ENCODE measurements around the gene SORCS1. TPM values are rescaled to one million over a fixed set of nuclear protein-coding genes. Genes with fewer than 3 reads are reported as not detected.

SORCS1 gene
- total RNA-seq, 6 experiments from 2014 or later = 0.04 to 0.16 (median 0.09) TPM; not detected in 2

GRCh38 chr10:106707657-106708056, 456.8 kb downstream of the SORCS1 start:
- WGBS (ENCODE audit: insufficient coverage, low coverage, low lambda C conversion rate, missing lambda C conversion rate) = 21% methylated on average over 2 of the region's 3 CpGs
- no peak for ATAC-seq

GRCh38 chr10:106706127-106706526, 458.4 kb downstream of the SORCS1 start:
- no peak for ATAC-seq
- intact Hi-C loops (cut with DNase I) = no loop called here

More at GRCh38 chr10:106707657-106708056, 456.8 kb downstream of the SORCS1 start:
- Histone ChIP-seq H3K36me3 (no peaks in the 10 kb centered on the region), H3K4me3 (no peak overlapping the region), H3K27me3 (no peaks in the 10 kb centered on the region), H3K4me1 (no peaks in the 10 kb centered on the region), H3K9me3 (no peaks in the 10 kb centered on the region), H3K27ac (no peak overlapping the region)
- no peak for DNase-seq
- no peak for TF ChIP-seq POLR2A (IDR thresholded peaks at IDR 0.05)
- TF ChIP-seq CTCF (IDR thresholded peaks at IDR 0.05) = no peak
- intact Hi-C loops (cut with DNase I) = no loop called here

GRCh38 chr10:106705681-106706100, 458.8 kb downstream of the SORCS1 start:
- Histone ChIP-seq H3K27me3 (no peaks in the 10 kb centered on the region), H3K9me3 (no peaks in the 10 kb centered on the region), H3K36me3 (no peaks in the 10 kb centered on the region), H3K4me3 (no peak overlapping the region), H3K4me1 (no peaks in the 10 kb centered on the region), H3K27ac (no peak overlapping the region)
- peak in 1 of 3 donors; percentile 59 for DNase-seq
- TF ChIP-seq POLR2A (IDR thresholded peaks at IDR 0.05) (no peak), CTCF (IDR thresholded peaks at IDR 0.05) (peak; percentile 56 to 84 (median 78))
- 13% methylated on average over 9 of the region's 9 CpGs for WGBS (ENCODE audit: insufficient coverage, low coverage, low lambda C conversion rate, missing lambda C conversion rate)
- peak; percentile 66 to 77 (median 69) for ATAC-seq
- intact Hi-C loops (cut with DNase I) = no loop called here

More at GRCh38 chr10:106706127-106706526, 458.4 kb downstream of the SORCS1 start:
- no peaks in the 10 kb centered on the region for H3K27me3 ChIP-seq
- no peaks in the 10 kb centered on the region for H3K36me3 ChIP-seq
- TF ChIP-seq CTCF (IDR thresholded peaks at IDR 0.05) = no peak
- H3K4me3 ChIP-seq = no peak overlapping the region
- H3K27ac ChIP-seq = no peak overlapping the region
- DNase-seq = no peak
- no peaks in the 10 kb centered on the region for H3K9me3 ChIP-seq
- no peaks in the 10 kb centered on the region for H3K4me1 ChIP-seq

DNA sequence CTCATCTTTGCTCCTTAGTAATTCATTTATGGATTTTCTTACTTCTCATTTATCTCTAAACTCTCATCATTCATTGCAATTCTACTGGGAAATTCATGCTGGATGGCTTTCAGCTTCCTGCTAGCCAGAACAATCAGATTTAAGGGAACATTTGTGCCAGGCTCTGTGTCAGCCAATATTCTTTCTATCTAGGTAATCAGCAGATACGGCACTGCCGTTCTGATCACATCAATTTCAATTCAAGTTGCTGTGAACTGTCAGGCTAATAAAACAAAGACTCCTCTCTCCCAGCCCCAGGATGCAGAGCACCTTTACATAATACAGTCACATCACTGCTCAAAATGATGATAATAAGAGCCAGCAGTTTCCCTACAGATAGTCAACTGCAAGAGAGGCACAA, 468.3 kb downstream of the SORCS1 start:
- H3K4me3 ChIP-seq = no peak overlapping the region
- no peak overlapping the region for H3K27ac ChIP-seq
- ATAC-seq = no peak
- H3K9me3 ChIP-seq = no peaks in the 10 kb centered on the region
- TF ChIP-seq CTCF (IDR thresholded peaks at IDR 0.05) (no peak), POLR2A (IDR thresholded peaks at IDR 0.05) (no peak)
- no peaks in the 10 kb centered on the region for H3K4me1 ChIP-seq
- intact Hi-C loops (cut with DNase I) = no loop called here
- H3K27me3 ChIP-seq = no peaks in the 10 kb centered on the region
- no peak for DNase-seq
- no peaks in the 10 kb centered on the region for H3K36me3 ChIP-seq
- 33% methylated on average over 2 of the region's 2 CpGs for WGBS (ENCODE audit: insufficient coverage, low coverage, low lambda C conversion rate, missing lambda C conversion rate)

GRCh38 chr10:106694696-106695095, 469.8 kb downstream of the SORCS1 start:
- H3K4me3 ChIP-seq = no peak overlapping the region
- no peaks in the 10 kb centered on the region for H3K36me3 ChIP-seq
- intact Hi-C loops (cut with DNase I) = no loop called here
- no peak overlapping the region for H3K27ac ChIP-seq
- 40% methylated on average over 1 of the region's 1 CpG for WGBS (ENCODE audit: insufficient coverage, low coverage, low lambda C conversion rate, missing lambda C conversion rate)
- no peaks in the 10 kb centered on the region for H3K4me1 ChIP-seq
- H3K27me3 ChIP-seq = no peaks in the 10 kb centered on the region
- no peak for ATAC-seq
- no peak for DNase-seq
- TF ChIP-seq POLR2A (IDR thresholded peaks at IDR 0.05) (no peak), CTCF (IDR thresholded peaks at IDR 0.05) (no peak)
- no peaks in the 10 kb centered on the region for H3K9me3 ChIP-seq

Data from right lobe of liver (tissue), 6 donors.